Activated CD4-positive, alpha-beta T cell treated with anti-CD3 and anti-CD28 coated beads, Interleukin-2, amount 10 ng/mL, durations not matched to agents 7 days and 5 days (primary cell): ENCODE measurements around the gene PREX1. TPM values are rescaled to one million over a fixed set of nuclear protein-coding genes. Genes with fewer than 3 reads are reported as not detected.
A peak's percentile ranks its signal among the peaks of the same experiment; 100 is the strongest.

Source experiments
- CTCF ChIA-PET: fragments of 350-600 bp; sonication (Branson Sonifier 250); formaldehyde crosslinking; loops from one replicate; lab custom pipeline; 2021; ENCODE audit warnings: antibody characterized with exemption; lab: Charles Lee
- POLR2A ChIA-PET: fragments of 350-600 bp; sonication (Branson Sonifier 250); formaldehyde crosslinking; loops from one replicate; lab custom pipeline; 2021; ENCODE audit warnings: antibody characterized with exemption; lab: Charles Lee
- DNase-seq: peaks from one replicate; pipeline ENCODE4 v3.0.0-alpha.2; 2020
- H3K27ac Mint-ChIP-seq: one replicate; pipeline ENCODE4 v1.8.0; 2021; ENCODE audit warnings: mild to moderate bottlenecking, moderate library complexity, mixed read lengths
- H3K27me3 Mint-ChIP-seq: one replicate; pipeline ENCODE4 v1.8.0; 2021; ENCODE audit warnings: mixed read lengths
- H3K36me3 Mint-ChIP-seq: one replicate; pipeline ENCODE4 v1.8.0; 2021; ENCODE audit warnings: low read depth, mixed read lengths
- H3K4me1 Mint-ChIP-seq: one replicate; pipeline ENCODE4 v1.8.0; 2021; ENCODE audit warnings: mixed read lengths
- H3K4me3 Mint-ChIP-seq: one replicate; pipeline ENCODE4 v1.8.0; 2021; ENCODE audit warnings: mild to moderate bottlenecking, moderate library complexity, mixed read lengths
- H3K9me3 Mint-ChIP-seq: one replicate; pipeline ENCODE4 v1.8.0; 2021; ENCODE audit warnings: mixed read lengths
- total RNA-seq, 2 experiments: library from RNA; stranded (reverse); gene quantifications; one replicate each; pipeline ENCODE4 v1.2.3, GENCODE V29; 2021

The PREX1 gene
- total RNA-seq, 2 experiments from 2014 or later, result 81.0 to 86.1 TPM

- peaks cover 62% of the 10 kb centered on the region for H3K4me1 Mint-ChIP-seq
- POLR2A ChIA-PET, result no interaction called here
- CTCF ChIA-PET, result interaction anchor here (1.2 to 2.7 kb wide), 3 partner anchors 13 to 16 kb away, joined by 5 to 8 read pairs (median 6); no protein-coding TSS in a partner anchor
- H3K9me3 Mint-ChIP-seq, result no peaks in the 10 kb centered on the region
- no peak overlapping the region for H3K4me3 Mint-ChIP-seq
- no peak for DNase-seq
- no peaks in the 10 kb centered on the region for H3K27me3 Mint-ChIP-seq
- H3K27ac Mint-ChIP-seq, result no peak overlapping the region
- H3K36me3 Mint-ChIP-seq, result peaks cover 52% of the 10 kb centered on the region
Observed at GRCh38 chr20:48724382-48724781, 103.4 kb downstream of the PREX1 start.

- Mint-ChIP-seq H3K4me3 (no peak overlapping the region), H3K27me3 (no peaks in the 10 kb centered on the region), H3K9me3 (no peaks in the 10 kb centered on the region), H3K27ac (peak overlapping the region; percentile 31), H3K4me1 (peaks cover 62% of the 10 kb centered on the region), H3K36me3 (peaks cover 59% of the 10 kb centered on the region)
- DNase-seq, result no peak
- ChIA-PET POLR2A (interaction anchor here (1.1 kb wide), 1 partner anchor 118 kb away, joined by 3 read pairs; no protein-coding TSS in a partner anchor), CTCF (interaction anchor here (0.7 to 1.0 kb wide), 4 partner anchors 11 to 57 kb away, joined by 3 to 5 read pairs (median 3); no protein-coding TSS in a partner anchor)
Observed at GRCh38 chr20:48723308-48724264, 104.2 kb downstream of the PREX1 start.

GRCh38 chr20:48722737-48723191 is 105.0 kb downstream of the PREX1 start:
- peaks cover 58% of the 10 kb centered on the region for H3K36me3 Mint-ChIP-seq
- no peak overlapping the region for H3K4me3 Mint-ChIP-seq
- CTCF ChIA-PET, result interaction anchor here (0.7 to 1.0 kb wide), 4 partner anchors 11 to 56 kb away, joined by 3 to 5 read pairs (median 3); no protein-coding TSS in a partner anchor
- no peaks in the 10 kb centered on the region for H3K27me3 Mint-ChIP-seq
- POLR2A ChIA-PET, result interaction anchor here (0.6 to 1.1 kb wide), 2 partner anchors 16 to 119 kb away, joined by 3 read pairs; no protein-coding TSS in a partner anchor
- no peak overlapping the region for H3K27ac Mint-ChIP-seq
- peaks cover 64% of the 10 kb centered on the region for H3K4me1 Mint-ChIP-seq
- no peak for DNase-seq
- no peaks in the 10 kb centered on the region for H3K9me3 Mint-ChIP-seq

- Mint-ChIP-seq H3K27me3 (no peaks in the 10 kb centered on the region), H3K4me3 (no peak overlapping the region), H3K36me3 (peaks cover 58% of the 10 kb centered on the region), H3K27ac (peak overlapping the region; percentile 74), H3K9me3 (no peaks in the 10 kb centered on the region), H3K4me1 (peaks cover 68% of the 10 kb centered on the region)
- no peak for DNase-seq
- POLR2A ChIA-PET, result interaction anchor here (0.6 to 1.1 kb wide), 2 partner anchors 17 to 119 kb away, joined by 3 read pairs; no protein-coding TSS in a partner anchor
- CTCF ChIA-PET, result interaction anchor here (0.9 to 2.2 kb wide), 4 partner anchors 8 to 15 kb away, joined by 3 to 6 read pairs (median 4); no protein-coding TSS in a partner anchor
Observed at GRCh38 chr20:48722002-48722731, 105.6 kb downstream of the PREX1 start.

- CTCF ChIA-PET, result interaction anchor here (1.5 to 2.2 kb wide), 2 partner anchors 9 to 13 kb away, joined by 4 to 6 read pairs; no protein-coding TSS in a partner anchor
- H3K27me3 Mint-ChIP-seq, result no peaks in the 10 kb centered on the region
Observed at GRCh38 chr20:48721324-48722001, 106.3 kb downstream of the PREX1 start.

GRCh38 chr20:48720256-48720985 is 107.4 kb downstream of the PREX1 start:
- Mint-ChIP-seq H3K9me3 (no peaks in the 10 kb centered on the region), H3K36me3 (peaks cover 60% of the 10 kb centered on the region), H3K27ac (peak overlapping the region; percentile 87), H3K27me3 (no peaks in the 10 kb centered on the region), H3K4me1 (peaks cover 77% of the 10 kb centered on the region), H3K4me3 (peak overlapping the region; percentile 55)
- DNase-seq, result no peak
- ChIA-PET POLR2A (no interaction called here), CTCF (interaction anchor here (0.7 to 2.2 kb wide), 3 partner anchors 10 to 29 kb away, joined by 3 to 6 read pairs (median 4); no protein-coding TSS in a partner anchor)

More at GRCh38 chr20:48721324-48722001, 106.3 kb downstream of the PREX1 start:
- H3K4me1 Mint-ChIP-seq, result peaks cover 75% of the 10 kb centered on the region
- no peak overlapping the region for H3K4me3 Mint-ChIP-seq
- peaks cover 59% of the 10 kb centered on the region for H3K36me3 Mint-ChIP-seq
- H3K27ac Mint-ChIP-seq, result peak overlapping the region; percentile 70
- POLR2A ChIA-PET, result no interaction called here
- no peak for DNase-seq
- no peaks in the 10 kb centered on the region for H3K9me3 Mint-ChIP-seq

GRCh38 chr20:48719598-48720255 is 108.1 kb downstream of the PREX1 start:
- DNase-seq, result no peak
- CTCF ChIA-PET, result interaction anchor here (0.6 to 0.8 kb wide), 4 partner anchors 9 to 73 kb away, joined by 3 read pairs; no protein-coding TSS in a partner anchor
- H3K4me3 Mint-ChIP-seq, result peak overlapping the region; percentile 55
- POLR2A ChIA-PET, result no interaction called here
- H3K9me3 Mint-ChIP-seq, result no peaks in the 10 kb centered on the region
- no peaks in the 10 kb centered on the region for H3K27me3 Mint-ChIP-seq
- H3K27ac Mint-ChIP-seq, result peak overlapping the region; percentile 87
- peaks cover 65% of the 10 kb centered on the region for H3K36me3 Mint-ChIP-seq
- peaks cover 84% of the 10 kb centered on the region for H3K4me1 Mint-ChIP-seq

- Mint-ChIP-seq H3K27me3 (no peaks in the 10 kb centered on the region), H3K4me3 (peak overlapping the region; percentile 55), H3K27ac (peak overlapping the region; percentile 87), H3K36me3 (peaks cover 64% of the 10 kb centered on the region), H3K9me3 (no peaks in the 10 kb centered on the region), H3K4me1 (peaks cover 88% of the 10 kb centered on the region)
- peak; percentile 53 for DNase-seq
- ChIA-PET POLR2A (no interaction called here), CTCF (interaction anchor here (0.6 to 0.8 kb wide), 3 partner anchors 9 to 74 kb away, joined by 3 read pairs; no protein-coding TSS in a partner anchor)
Observed at GRCh38 chr20:48718786-48719578, 108.8 kb downstream of the PREX1 start.

- Mint-ChIP-seq H3K36me3 (peaks cover 66% of the 10 kb centered on the region), H3K9me3 (no peaks in the 10 kb centered on the region), H3K27ac (peak overlapping the region; percentile 95), H3K4me3 (no peak overlapping the region), H3K27me3 (no peaks in the 10 kb centered on the region), H3K4me1 (peaks cover 90% of the 10 kb centered on the region)
- POLR2A ChIA-PET, result no interaction called here
- CTCF ChIA-PET, result interaction anchor here (1.1 to 1.4 kb wide), 3 partner anchors 9 to 28 kb away, joined by 3 to 4 read pairs (median 4); no protein-coding TSS in a partner anchor
- no peak for DNase-seq
Observed at GRCh38 chr20:48717680-48718223, 110.0 kb downstream of the PREX1 start.

GRCh38 chr20:48717095-48717672 is 110.6 kb downstream of the PREX1 start:
- no peaks in the 10 kb centered on the region for H3K9me3 Mint-ChIP-seq
- H3K36me3 Mint-ChIP-seq, result peaks cover 69% of the 10 kb centered on the region
- ChIA-PET CTCF (interaction anchor here (0.8 to 1.5 kb wide), 6 partner anchors 10 to 59 kb away, joined by 3 to 6 read pairs (median 4); no protein-coding TSS in a partner anchor), POLR2A (no interaction called here)
- H3K27ac Mint-ChIP-seq, result peak overlapping the region; percentile 95
- no peaks in the 10 kb centered on the region for H3K27me3 Mint-ChIP-seq
- H3K4me3 Mint-ChIP-seq, result peak overlapping the region; percentile 28
- no peak for DNase-seq
- peaks cover 90% of the 10 kb centered on the region for H3K4me1 Mint-ChIP-seq
